DMS153 treated with DMSO at 0.1 percent for 48 hours (cell line): Measurements from ENCODE around the gene SV2B.

Experiments used
- DNase-seq: peaks from one replicate; lab custom pipeline; 2025; ENCODE audit not compliant: unreplicated experiment; lab: John Stamatoyannopoulos, UW

The SV2B gene

DNA sequence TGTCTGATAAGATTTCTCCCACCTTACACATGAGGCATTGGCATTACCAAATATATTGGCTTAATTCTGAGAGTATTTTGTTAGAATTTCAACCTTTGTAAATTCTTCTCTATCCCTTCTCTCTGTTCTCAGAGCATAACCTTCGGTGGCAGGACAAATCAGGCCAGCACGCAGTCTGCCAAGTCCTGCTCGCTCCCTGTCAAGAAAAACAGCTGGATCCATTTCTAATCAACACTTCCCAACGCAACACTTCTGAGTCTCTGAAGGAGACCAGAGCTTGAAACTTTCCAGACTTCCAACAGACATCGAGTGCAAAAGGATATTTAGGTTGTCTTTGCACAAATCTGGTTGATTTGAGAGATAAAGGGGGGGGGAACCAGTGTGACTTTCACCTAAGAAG is 125.7 kb downstream of the SV2B start:
- DNase-seq: no peak

DNA sequence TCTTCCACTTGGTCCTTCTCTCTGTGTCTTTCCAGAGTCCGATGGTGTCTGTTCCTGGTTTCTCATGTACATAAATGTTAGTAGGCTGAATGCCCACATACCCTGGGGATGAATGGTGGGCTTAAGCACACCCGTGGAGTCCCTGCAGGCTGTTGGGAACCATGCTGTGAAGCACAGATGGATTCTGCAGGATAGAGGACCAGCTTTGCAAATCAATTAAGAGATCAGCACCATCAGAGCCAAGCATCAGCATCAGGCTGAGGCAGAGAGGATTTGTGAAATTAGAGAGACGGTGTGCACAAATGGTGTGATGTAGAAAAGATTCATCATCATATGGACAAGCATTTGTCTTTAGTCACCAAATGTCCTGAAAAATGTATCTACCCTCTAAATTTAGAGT is 127.1 kb downstream of the SV2B start:
- DNase-seq: no peak

DNA sequence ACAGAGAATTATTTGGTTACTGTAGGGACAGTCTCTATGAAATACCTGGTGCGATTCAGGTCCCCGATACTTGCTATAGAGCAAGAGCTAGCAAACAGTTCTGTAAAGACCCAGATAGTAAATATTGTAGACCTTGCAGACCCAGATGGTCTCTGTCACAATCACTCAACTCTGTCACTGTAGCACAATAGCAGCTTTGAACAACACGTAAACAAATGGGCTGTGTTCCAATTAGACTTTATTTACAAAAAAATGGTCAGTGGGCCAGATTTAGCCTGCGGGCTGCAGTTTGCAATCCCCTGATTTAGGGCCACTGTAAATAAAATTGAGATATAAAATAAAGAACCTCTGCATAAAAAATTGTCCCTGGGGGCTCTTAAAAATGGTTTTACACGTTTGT is 127.7 kb downstream of the SV2B start:
- DNase-seq: no peak

DNA sequence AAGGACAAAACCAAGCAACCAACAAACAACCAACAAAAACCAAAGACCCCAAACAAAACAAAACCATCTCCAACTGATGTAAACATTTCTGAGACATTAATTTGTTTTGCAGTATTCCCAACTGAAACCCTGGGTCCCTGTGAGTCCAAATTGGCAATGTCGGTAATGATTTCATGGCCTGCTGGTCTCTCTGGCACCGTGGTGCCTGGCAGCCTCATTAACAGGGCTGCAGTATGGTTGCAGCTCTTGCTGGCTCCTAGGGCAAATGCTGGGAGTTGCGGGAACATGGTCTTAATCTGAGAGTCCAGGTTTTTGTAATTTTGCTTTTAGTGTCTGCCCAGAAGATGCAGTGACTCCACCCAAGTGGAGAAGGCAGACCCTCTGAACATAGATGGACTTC is 128.3 kb downstream of the SV2B start:
- DNase-seq: no peak

DNA sequence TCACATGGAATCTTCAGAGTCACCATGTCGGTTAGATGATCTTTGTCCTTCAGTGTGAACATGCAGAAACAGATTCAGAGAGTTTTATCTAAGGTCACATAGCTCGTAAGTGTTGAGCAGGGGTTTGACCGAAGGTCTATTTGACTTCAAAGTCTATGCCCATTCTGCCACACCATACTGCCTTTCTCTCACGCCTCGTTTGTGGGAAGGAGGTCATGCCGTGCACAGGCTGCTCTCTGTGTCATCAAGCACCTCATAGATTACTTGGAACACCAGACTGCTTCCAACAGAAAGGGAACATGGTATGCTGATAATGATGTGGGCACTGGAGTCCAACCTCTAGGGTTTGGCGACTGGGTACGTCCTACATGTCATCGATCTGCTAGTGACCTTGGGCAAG is 128.8 kb downstream of the SV2B start:
- DNase-seq: no peak

DNA sequence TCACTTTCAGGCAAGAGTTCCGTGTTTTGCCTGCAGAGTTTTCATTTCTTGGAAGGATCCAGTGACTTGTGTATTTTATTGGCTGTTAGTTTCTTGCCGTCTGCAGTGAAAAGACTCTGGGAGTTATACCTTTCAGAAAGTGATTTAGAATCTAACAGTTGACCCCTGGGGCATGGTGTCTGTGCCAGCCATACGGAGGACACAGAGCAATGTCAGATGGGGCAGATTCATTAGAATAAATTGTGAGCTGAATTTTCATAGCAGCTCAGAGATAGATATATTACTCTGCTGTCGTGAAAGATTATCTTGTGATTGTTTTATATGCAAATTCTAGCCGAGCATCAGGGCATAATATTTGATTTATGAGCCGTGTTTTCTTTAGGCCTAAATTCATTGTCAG is 131.6 kb downstream of the SV2B start:
- DNase-seq: no peak

DNA sequence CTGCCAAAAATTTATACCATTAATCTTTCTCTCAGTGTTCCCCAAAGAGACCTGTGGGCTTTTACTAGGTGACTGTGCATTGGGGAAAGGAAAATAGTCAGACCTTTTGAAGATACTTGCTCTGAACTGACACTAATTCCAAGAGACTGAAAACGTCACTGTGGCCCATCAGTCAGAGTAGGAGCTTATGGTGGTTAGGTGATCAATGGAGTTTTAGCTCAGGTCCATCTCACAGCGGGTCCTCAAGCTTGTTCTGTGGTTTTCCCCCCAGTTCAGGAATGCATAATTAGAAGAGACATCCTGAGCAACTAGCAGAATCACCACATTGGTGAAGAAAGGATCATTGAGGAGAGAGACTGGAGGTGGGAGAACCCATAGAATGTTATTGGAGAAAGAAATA is 134.7 kb downstream of the SV2B start:
- no peak for DNase-seq

DNA sequence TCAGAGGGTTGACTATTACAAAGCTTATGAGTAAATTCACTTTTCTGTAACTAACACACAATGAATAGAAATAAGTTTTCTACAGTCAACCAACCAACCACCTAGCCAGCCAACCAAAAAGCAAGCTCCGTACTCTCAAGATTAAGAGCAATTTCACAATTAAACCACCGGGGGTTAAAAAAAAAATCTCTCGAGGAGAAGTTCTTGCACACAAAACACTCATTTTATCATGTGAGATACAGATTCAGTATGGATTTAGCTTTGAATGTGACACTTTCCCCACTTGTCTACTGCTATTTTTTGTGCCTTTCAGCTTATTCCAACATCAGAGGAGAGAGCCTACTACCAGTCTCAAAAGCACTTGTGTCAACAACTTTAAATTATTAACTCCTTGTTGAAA is 135.3 kb downstream of the SV2B start:
- no peak for DNase-seq

DNA sequence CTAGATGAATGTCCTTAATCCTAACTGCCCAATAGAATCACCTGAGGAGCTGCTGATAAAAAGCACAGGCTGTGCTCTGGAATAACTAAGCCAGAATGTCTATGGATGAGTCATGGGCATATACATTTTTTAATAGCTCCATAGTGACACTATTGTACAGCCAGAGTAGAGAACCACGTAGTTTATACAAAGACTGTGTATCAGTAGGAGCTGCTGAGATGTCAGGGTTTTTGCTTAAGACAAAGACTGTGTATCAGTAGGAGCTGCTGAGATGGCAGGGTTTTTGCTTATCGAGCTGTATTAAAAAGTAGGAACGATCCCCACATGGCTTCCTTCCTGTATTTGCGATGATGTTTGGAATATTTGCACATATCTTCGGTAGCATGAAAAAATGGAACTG is 137.4 kb downstream of the SV2B start:
- DNase-seq: no peak

DNA sequence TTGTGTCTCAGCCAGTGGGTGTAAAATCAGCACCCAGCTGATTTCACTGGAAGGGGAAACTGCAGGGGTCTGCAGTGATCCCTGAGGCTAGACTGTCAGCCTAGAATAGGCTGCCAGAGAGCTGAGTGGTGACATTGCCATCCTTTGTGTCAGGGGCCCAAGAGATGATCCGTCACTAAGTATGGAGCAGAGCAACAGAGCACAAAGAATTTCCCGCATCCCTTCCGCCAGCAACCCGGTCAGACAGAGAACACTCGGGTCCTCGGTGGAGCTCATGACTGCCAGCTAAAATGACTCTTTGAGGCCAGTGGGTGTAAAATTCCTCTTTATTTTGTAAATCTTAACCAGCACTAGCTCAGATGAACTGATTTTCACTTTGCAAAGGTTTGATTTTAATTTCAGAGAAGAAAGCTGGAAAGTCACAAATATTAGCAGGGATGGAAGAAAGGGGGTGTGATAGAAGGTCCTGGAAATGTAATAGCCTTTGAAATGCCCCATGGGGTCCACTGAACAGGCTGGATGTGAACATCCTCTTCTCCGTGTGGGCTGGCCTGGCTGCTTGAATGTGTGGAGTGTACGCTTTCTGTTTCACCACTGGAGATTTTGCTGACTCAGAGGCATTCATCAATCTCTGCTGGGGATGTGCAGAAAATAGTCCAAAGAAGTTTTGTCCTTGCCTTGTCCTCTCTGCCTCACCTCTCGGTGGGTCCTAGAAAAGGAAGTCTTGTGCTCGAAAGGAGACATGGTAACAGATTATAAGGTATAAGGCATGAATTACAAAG is 138.8 kb downstream of the SV2B start:
- no peak for DNase-seq

DNA sequence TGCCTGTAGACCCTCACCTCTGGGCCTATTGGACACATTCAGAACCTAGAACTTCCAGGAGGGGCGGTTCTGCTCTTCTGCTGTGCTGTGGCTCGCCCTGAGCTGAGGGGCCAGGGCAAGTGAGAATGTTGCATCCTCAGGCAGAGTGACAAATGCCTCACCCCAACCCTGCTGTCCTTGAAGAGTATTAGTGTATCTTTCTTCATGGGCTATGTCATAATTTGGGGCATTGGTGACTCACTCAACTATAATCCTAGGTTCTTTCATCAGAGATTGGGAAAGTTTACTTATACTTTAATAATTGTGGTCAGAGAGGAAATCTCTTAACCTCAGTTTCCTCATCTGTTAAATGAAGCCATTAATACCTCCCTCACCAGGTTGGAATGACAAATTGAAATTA is 143.8 kb downstream of the SV2B start:
- DNase-seq: no peak

DNA sequence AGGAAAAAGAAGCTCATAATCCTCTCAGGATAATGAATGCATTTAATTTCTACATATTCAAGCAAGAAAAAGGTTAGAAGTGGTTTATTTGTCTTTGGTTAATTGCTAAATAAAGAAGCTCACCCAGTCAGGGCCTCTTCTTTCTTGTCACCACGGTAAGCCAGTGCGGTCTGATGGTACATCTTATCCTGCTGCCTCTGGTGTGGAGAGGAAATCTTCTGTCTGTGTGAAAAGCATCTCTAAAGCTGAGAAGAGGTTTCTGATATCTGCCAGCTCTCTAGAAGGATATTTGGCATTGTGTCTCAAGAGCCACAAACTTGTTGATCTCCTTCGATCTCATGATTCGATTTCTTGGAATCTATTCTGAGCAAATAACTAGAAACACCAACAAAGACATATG is 144.9 kb downstream of the SV2B start:
- no peak for DNase-seq

DNA sequence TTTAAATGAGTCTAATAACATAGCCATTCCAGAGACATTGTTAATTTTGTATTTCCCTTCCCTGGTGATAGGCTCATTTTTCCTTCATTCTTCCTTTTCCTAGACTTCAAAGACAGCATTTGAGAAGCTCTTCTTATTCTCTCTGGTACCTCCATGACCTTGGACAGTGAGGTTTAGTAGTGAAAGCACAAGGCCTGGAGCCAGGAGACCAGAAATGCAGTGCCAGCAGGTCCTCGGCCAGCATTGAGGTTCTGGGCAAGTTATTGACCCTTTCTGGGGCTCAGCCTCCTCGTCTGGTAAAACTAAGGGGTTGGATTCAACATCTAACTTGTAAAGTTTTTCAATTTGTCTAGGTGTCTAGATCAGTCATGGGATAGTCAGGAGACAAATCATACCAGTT is 146.9 kb downstream of the SV2B start:
- no peak for DNase-seq

DNA sequence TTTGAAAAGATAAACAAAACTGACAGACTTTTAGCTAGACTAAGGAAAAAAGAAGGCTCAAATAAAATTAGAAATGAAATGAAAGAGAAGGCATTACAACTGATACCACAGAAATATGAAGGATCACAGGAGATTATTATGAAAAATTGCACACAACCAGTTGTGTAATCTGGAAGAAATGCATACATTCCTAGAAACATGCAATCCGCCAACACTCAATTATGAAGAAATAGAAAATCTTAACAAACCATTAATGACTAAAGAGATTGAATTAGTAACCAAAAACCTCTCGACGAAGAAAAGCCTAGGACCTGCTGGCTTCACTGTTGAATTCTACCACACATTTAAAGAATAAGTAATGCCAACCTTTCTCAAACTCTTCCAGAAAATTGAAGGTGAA is 149.5 kb downstream of the SV2B start:
- DNase-seq: no peak

DNA sequence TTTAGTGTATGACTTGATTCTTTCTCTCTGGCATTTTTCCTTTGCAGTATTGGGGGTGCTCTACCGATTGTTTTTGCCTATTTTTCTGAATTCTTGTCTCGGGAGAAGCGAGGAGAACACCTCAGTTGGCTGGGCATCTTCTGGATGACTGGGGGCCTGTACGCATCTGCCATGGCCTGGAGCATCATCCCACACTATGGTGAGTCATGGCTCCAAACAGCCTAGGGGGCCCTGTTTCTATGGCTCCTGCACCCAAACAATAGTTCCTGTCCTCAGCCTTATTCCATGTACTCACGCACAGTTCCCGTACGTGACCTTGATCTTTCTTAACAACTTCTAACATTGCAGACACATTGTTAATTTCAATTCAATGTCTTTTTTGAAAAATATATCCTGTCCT is 152.3 kb downstream of the SV2B start:
- no peak for DNase-seq

DNA sequence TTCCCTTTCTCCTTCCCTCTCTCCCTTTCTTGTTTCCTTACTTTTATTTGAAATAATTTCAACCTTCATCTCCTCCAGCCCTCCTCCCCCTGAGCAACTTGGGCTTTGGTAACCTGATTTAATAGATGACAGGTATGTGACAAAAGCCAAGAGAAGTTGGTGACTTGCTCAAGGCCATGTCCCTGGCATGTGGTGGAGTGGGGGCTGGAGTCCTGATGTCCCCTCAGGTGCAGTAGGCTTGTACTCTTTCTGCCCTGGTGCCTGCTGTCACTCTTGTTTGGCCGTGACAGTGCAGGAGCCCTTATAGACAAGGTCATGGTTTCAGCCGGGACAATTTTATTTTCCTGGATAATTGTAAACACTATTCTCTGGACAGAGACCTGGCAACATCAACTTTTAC is 152.7 kb downstream of the SV2B start:
- no peak for DNase-seq

DNA sequence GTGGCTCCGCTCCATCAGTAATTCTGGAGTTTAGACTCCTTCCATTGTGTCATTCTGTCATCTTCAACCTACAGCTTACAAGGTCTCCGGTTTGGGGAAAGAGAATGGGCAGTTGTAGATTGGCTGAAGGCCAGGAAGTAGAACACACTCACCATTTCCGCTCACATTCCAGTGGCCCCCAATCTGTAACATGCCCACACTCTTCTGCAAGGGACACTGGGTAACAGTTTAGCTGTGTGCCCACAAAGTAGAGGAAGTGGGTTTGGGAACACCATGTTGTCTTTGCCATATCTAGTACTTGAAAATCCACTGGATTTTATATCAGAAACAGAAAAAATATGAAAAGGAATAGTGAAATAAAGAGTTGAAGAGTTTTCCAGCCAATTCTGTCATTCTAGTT is 153.5 kb downstream of the SV2B start:
- no peak for DNase-seq

DNA sequence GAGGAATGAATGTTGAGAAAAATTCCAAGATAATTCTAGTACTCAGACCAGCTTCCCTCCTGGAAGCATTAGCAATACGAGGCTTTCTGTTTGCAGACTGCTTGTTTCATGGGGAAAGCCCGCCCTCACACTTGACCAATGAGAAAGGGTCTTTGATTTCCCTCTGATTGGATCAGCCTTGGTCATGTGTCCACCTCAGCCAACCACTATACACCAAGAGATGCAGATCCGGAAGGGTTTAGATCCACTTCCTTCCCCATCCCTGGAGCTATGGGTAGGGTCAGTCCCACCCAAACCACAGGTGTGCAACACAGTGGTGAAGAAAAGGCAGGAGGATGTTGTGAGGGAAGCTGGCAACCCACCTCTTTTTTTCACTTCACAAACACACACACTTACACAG is 154.7 kb downstream of the SV2B start:
- no peak for DNase-seq

DNA sequence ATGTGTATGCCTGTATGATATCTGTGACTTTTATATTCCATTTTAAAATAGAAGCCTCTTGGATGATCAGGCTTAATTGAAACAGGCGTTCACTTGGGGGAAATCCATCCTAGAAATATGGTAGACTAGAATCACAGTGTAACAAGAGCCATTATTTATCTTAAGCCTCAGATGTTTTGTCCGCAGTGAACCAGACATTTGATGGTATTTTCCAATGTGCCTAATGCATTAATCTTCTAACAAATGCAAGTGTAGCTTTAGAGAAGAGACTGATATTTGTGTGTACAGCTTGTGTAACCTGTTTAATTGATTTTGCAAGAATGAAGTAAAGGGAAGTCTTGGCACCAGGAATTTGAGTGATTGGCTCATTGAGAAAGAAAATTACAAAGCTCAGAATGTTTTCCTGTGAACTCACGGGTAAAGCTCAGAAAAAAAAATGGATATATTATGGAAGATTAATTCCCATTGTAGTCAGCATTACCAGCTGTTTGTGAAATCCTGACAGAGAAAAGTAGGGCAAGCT is 155.7 kb downstream of the SV2B start:
- no peak for DNase-seq

DNA sequence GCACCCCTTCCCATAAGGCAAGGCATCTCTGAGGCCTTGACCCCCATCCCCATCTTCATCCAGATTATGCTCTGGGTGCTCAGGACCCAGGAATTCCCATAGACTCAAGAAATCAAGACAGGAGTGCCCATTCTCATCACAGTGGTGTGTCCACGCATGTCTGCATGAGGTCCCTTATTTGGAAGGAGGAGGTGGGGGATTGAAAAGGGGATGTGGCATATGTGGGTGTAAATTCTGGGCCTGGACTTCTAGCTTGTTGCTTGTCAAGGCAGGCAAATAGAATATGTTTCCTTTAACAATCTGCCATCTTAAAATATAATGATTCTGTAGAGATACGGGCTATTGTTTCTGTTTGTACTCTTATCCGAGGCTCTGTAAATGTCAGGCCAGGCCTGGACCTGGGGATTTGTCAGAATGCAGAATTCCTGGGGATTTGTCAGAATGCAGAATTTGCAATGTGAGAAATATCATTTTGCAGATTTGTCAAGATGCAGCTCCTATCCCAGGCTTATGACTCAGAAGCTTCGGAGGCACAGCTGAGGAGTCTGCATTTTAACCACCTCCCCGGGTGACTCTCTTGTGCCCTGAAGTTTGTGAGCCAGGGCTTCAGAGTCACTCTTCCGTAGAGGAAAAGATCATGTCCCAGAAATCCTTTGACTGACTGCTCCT is 157.8 kb downstream of the SV2B start:
- DNase-seq: no peak

DNA sequence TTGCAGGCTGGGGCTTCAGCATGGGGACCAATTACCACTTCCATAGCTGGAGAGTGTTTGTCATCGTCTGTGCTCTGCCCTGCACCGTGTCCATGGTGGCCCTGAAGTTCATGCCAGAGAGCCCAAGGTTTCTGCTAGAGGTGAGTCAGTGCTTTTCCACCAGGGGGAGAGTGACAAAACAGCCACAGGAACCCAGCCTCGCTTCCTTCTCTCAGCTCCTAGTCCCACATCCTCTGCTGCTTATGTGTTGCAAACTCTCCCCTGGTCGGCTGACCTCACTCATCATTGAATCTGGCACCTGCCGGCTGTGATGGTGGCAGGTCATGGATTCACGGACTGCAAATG is 158.3 kb downstream of the SV2B start:
- DNase-seq: no peak

DNA sequence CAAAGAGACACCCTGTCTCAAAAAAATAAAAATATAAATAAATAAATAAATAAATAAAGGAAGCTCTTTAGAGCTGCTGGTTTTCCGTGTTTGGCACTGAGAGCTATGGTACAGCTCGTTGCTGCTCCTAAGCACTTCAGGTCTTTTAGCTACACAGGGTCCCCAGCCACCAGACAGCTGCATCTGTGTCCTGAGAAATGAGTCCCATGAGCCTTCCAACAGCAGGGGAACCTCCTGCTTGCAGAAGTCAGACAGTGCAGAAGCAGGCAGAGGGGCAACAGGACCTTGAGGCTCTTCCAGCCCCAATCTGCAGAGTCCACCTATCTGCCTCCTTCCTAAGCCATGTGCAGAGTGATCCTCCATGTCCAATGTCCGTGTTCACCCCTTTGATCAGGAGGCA is 159.0 kb downstream of the SV2B start:
- no peak for DNase-seq

DNA sequence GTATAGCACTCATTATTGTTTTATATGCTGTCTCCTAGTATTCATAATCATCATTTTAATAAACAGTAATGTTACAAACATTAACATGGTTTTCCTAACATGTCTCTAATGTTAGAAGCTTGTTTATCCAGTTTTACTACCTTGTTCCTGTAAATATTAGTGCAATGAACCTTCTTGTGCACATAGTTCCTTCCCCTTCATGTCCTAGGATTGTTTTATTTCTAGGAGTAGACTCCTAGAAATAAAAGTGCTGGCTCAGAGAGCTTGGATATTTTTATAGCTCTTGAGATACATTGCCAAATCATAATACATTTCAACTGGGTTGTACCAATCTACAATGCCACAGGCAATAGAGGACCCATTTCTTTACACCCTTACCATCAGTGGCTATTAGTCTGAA is 161.3 kb downstream of the SV2B start:
- no peak for DNase-seq
